H1 (cell line): ENCODE data around the gene CRPPA. TPM values are rescaled to one million over a fixed set of nuclear protein-coding genes. Genes with fewer than 3 reads are reported as not detected.

Experiments used
- CTCF ChIA-PET: fragments of 300-600 bp; sonication (Branson Sonifier 250); formaldehyde crosslinking; loops from one replicate; lab custom pipeline; 2021; ENCODE audit not compliant: partially characterized antibody; lab: Charles Lee
- POLR2A ChIA-PET: fragments of 300-600 bp; sonication (Branson Sonifier 250); formaldehyde crosslinking; loops from one replicate; lab custom pipeline; 2021; ENCODE audit warnings: inconsistent platforms; ENCODE audit not compliant: partially characterized antibody; lab: Charles Lee
- DNase-seq, 2 experiments: peaks; one replicate each; pipeline versions ENCODE4 v3.0.0 to v3.0.0-alpha.2; 2010 to 2022; ENCODE audit warnings: low spot score in 2 of 2, low read depth in 1 of 2, mixed read lengths in 1 of 2
- FAIRE-seq: peaks from 2 replicates; lab custom pipeline; 2011; peaks lifted over from hg19 to GRCh38; lab: Jason Lieb, UNC
- H2AFZ ChIP-seq: 2 replicates; pipeline ENCODE4 v1.8.1; 2012; ENCODE audit warnings: low read length, inconsistent platforms
- H2AK5ac ChIP-seq: 2 replicates; pipeline ENCODE4 v1.6.1; 2013; ENCODE audit warnings: low read depth, low read length
- H2BK120ac ChIP-seq: replicated peaks from 2 replicates; pipeline ENCODE3; 2013; ENCODE audit warnings: low read depth, low read length, inconsistent platforms
- H2BK12ac ChIP-seq: 2 replicates; pipeline ENCODE4 v1.6.1; 2013; ENCODE audit warnings: low read depth, low read length
- H2BK15ac ChIP-seq: 2 replicates; pipeline ENCODE4 v1.6.1; 2013; ENCODE audit warnings: low read length
- H2BK20ac ChIP-seq: 2 replicates; pipeline ENCODE4 v1.6.1; 2013; ENCODE audit warnings: low read length
- H2BK5ac ChIP-seq: 2 replicates; pipeline ENCODE4 v1.6.1; 2013; ENCODE audit warnings: low read depth, low read length
- H3K14ac ChIP-seq: 2 replicates; pipeline ENCODE4 v1.6.1; 2013; ENCODE audit warnings: inconsistent platforms; ENCODE audit not compliant: insufficient read length
- H3K18ac ChIP-seq: 2 replicates; pipeline ENCODE4 v1.6.1; 2013; ENCODE audit warnings: low read length; ENCODE audit errors: extremely low read depth
- H3K23ac ChIP-seq: 2 replicates; pipeline ENCODE4 v1.6.1; 2013; ENCODE audit warnings: inconsistent platforms; ENCODE audit not compliant: insufficient read length
- H3K23me2 ChIP-seq: 2 replicates; pipeline ENCODE4 v1.6.1; 2013; ENCODE audit warnings: low read depth, low read length
- H3K27ac ChIP-seq: 2 replicates; pipeline ENCODE4 v1.6.1; 2011; ENCODE audit warnings: low read depth, low read length, inconsistent platforms
- H3K27me3 ChIP-seq, 4 experiments: replicated peaks in 1 of 4; 1 replicate in 1 of 4; 2 replicates in 3 of 4; pipeline versions ENCODE4 v1.6.1 to v1.8.1; 2011 to 2013; ENCODE audit warnings: low read length in 3 of 4, mild to moderate bottlenecking in 3 of 4, inconsistent platforms in 2 of 4, mixed read lengths in 2 of 4, moderate library complexity in 1 of 4; ENCODE audit not compliant: control insufficient read depth in 3 of 4, insufficient read depth in 3 of 4; ENCODE audit errors: extremely low read depth in 1 of 4
- H3K36me3 ChIP-seq, 4 experiments: 2 replicates each; pipeline versions ENCODE4 v1.6.1 to v1.8.1; 2011 to 2013; ENCODE audit warnings: mild to moderate bottlenecking in 4 of 4, low read length in 3 of 4, moderate library complexity in 2 of 4, control low read depth in 1 of 4, inconsistent platforms in 1 of 4; ENCODE audit not compliant: insufficient read depth in 4 of 4, control insufficient read depth in 2 of 4
- H3K4ac ChIP-seq: replicated peaks from 2 replicates; pipeline ENCODE3; 2013; ENCODE audit warnings: low read length, low read depth, mixed read lengths, inconsistent platforms; ENCODE audit not compliant: insufficient read length
- H3K4me1 ChIP-seq, 4 experiments: replicated peaks in 1 of 4; 1 replicate in 1 of 4; 2 replicates in 3 of 4; pipeline versions ENCODE4 v1.6.1 to v1.8.1; 2011 to 2013; ENCODE audit warnings: low read length in 3 of 4, inconsistent platforms in 2 of 4, mixed read lengths in 1 of 4; ENCODE audit not compliant: insufficient read depth in 4 of 4, control insufficient read depth in 3 of 4
- H3K4me2 ChIP-seq, 2 experiments: 2 replicates each; pipeline versions ENCODE4 v1.6.1 to v1.8.1; 2011 to 2013; ENCODE audit warnings: low read depth in 2 of 2, low read length in 2 of 2, control low read depth in 1 of 2, inconsistent platforms in 1 of 2, mild to moderate bottlenecking in 1 of 2; ENCODE audit not compliant: insufficient read depth in 1 of 2
- H3K4me3 ChIP-seq, 4 experiments: fragments of 200-600, 300-600 bp in 1 of 4; sonication (generic), shearing (Covaris generic), sonication (Bioruptor Twin) in 1 of 4; 2 replicates each; pipeline versions ENCODE4 v1.5.1 to v1.8.1; 2011 to 2016; ENCODE audit warnings: low read length in 4 of 4, low read depth in 3 of 4, control low read depth in 2 of 4, inconsistent platforms in 2 of 4, mild to moderate bottlenecking in 2 of 4, mixed read lengths in 1 of 4, moderate library complexity in 1 of 4; ENCODE audit not compliant: insufficient read depth in 2 of 4; ENCODE audit errors: extremely low read depth in 1 of 4
- H3K56ac ChIP-seq: replicated peaks from 2 replicates; pipeline ENCODE3; 2013; ENCODE audit warnings: low read depth, mild to moderate bottlenecking, mixed read lengths, low read length, inconsistent platforms; ENCODE audit not compliant: insufficient read length
- H3K79me1 ChIP-seq: 2 replicates; pipeline ENCODE4 v1.6.1; 2013; ENCODE audit warnings: low read depth, low read length, control low read depth
- H3K79me2 ChIP-seq, 2 experiments: 2 replicates each; pipeline versions ENCODE4 v1.6.1 to v1.8.1; 2012 to 2013; ENCODE audit warnings: low read length in 2 of 2, mild to moderate bottlenecking in 2 of 2, inconsistent platforms in 1 of 2; ENCODE audit not compliant: insufficient read depth in 2 of 2, control insufficient read depth in 1 of 2
- H3K9ac ChIP-seq, 4 experiments: replicated peaks in 1 of 4; 1 replicate in 1 of 4; 2 replicates in 3 of 4; pipeline versions ENCODE4 v1.6.1 to v1.8.1; 2011 to 2013; ENCODE audit warnings: low read depth in 3 of 4, low read length in 3 of 4, control low read depth in 2 of 4, mild to moderate bottlenecking in 2 of 4, moderate library complexity in 2 of 4, inconsistent platforms in 1 of 4; ENCODE audit errors: extremely low read depth in 1 of 4
- H3K9me3 ChIP-seq, 2 experiments: 2 replicates each; pipeline versions ENCODE4 v1.6.1 to v1.8.1; 2012 to 2013; ENCODE audit warnings: mild to moderate bottlenecking in 2 of 2, moderate library complexity in 2 of 2, control low read depth in 1 of 2, inconsistent platforms in 1 of 2, low read depth in 1 of 2, low read length in 1 of 2, mixed read lengths in 1 of 2; ENCODE audit not compliant: insufficient read depth in 2 of 2
- H4K20me1 ChIP-seq, 2 experiments: replicated peaks in 1 of 2; 2 replicates each; pipeline versions ENCODE3 to v1.8.1; 2011 to 2013; ENCODE audit warnings: inconsistent platforms in 2 of 2, low read length in 2 of 2, mild to moderate bottlenecking in 1 of 2; ENCODE audit not compliant: insufficient read depth in 2 of 2, control insufficient read depth in 1 of 2
- H4K5ac ChIP-seq: 2 replicates; pipeline ENCODE4 v1.6.1; 2013; ENCODE audit warnings: low read length, low read depth, mixed read lengths, inconsistent platforms; ENCODE audit not compliant: insufficient read length
- H4K8ac ChIP-seq: 2 replicates; pipeline ENCODE4 v1.8.0; 2013; ENCODE audit warnings: mild to moderate bottlenecking, moderate library complexity, low read length, inconsistent platforms; ENCODE audit not compliant: insufficient read depth; ENCODE audit errors: extremely low read depth
- H4K91ac ChIP-seq: replicated peaks from 2 replicates; pipeline ENCODE3; 2013; ENCODE audit warnings: low read length, mixed read lengths, inconsistent platforms; ENCODE audit not compliant: insufficient read length
- CHD2 ChIP-seq: IDR thresholded peaks from 2 replicates; pipeline ENCODE4 v1.6.1; 2012; ENCODE audit warnings: low read length, improper control_type of control experiment
- WGBS, 2 experiments: shearing (Covaris generic) in 1 of 2; methylation state at CpG; one replicate each; pipeline versions ENCODE4 v1.1.6 to v1.1.7; 2013 to 2015; ENCODE audit warnings: low lambda C conversion rate in 2 of 2, mixed read lengths in 2 of 2, inconsistent platforms in 1 of 2, low coverage in 1 of 2, missing lambda C conversion rate in 1 of 2; ENCODE audit not compliant: insufficient replicate concordance in 2 of 2, insufficient coverage in 1 of 2, insufficient read length in 1 of 2; ENCODE audit errors: extremely low coverage in 1 of 2, missing lambda C conversion rate in 1 of 2; 5-methylcytosine and 5-hydroxymethylcytosine counted together
- polyA plus RNA-seq, 7 experiments: library from polyadenylated mRNA; depleted of rRNA in 3 of 7; stranded (reverse) in 5 of 7; unstranded in 2 of 7; fragments of >200 nt in 5 of 7; fragments of 200-250 nt in 2 of 7; gene quantifications; 1 replicate in 5 of 7; 2 replicates in 1 of 7; 4 replicates in 1 of 7; pipeline versions ENCODE4 v1.2.1 to v1.2.3, GENCODE V29; 2011 to 2013; ENCODE audit warnings: missing spikeins in 2 of 7, mixed read lengths in 2 of 7
- total RNA-seq: library from RNA; stranded (reverse); fragmentation: NEBNext Ultra II Directional; extraction: Animal tissue kit (Norgen Biotek cat#: 25700); gene quantifications from 2 replicates; pipeline ENCODE4 v1.2.1, GENCODE V29; 2021

The CRPPA gene
- total and polyA plus RNA-seq, 2 of the 8 experiments (the other 6 are each of a cell fraction or from before 2014, with no cell fraction given) = 0.23 to 0.39 TPM

DNA sequence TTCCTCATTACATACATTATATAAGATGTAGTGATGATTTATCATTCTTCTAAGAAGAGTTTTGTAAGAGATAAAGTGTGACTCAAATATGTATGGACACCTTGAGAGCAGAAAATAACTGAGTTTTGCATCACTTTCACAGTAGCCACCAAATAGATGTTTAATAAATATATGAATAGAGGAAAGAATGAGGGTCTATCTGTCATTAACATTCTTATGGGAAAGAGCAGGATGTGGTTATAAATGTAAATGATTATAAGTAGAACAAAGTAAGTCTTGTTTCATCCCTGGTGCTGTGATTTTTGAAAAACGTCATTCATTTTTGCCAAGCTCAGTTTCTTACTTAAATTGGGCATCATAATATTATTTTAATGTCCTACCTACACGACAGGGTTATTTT is 15.0 kb upstream of the CRPPA start:
- 93% methylated on average over 2 of the region's 2 CpGs; no CpG with 5 or more reads in 1 of the 2 experiments for WGBS, 2 experiments
- Histone ChIP-seq H2BK120ac (no peak overlapping the region), H3K79me1 (no peaks in the 10 kb centered on the region), H2BK5ac (no peak overlapping the region), H3K56ac (no peak overlapping the region), H3K23ac (no peak overlapping the region), H4K5ac (no peak overlapping the region), H3K4me2 (no peak overlapping the region)
- DNase-seq = no peak
- no peak for TF ChIP-seq CHD2
- TF ChIP-seq, all 59 proteins: peak for 0
- Histone ChIP-seq H3K4ac (no peak overlapping the region), H3K27ac (no peak overlapping the region), H4K8ac (no peak overlapping the region), H3K36me3 (no peaks in the 10 kb centered on the region), H3K27me3 (peaks cover 0 to 1% (median 0%) of the 10 kb centered on the region in 4 experiments; a peak in 1 of 7 replicates), H3K14ac (no peak overlapping the region), H2BK20ac (no peak overlapping the region), H4K91ac (no peak overlapping the region), H3K4me3 (no peak overlapping the region), H2AFZ (no peak overlapping the region), H3K23me2 (no peaks in the 10 kb centered on the region), H3K9ac (no peak overlapping the region), H2BK15ac (no peak overlapping the region), H3K9me3 (no peaks in the 10 kb centered on the region), H2AK5ac (no peak overlapping the region), H2BK12ac (no peak overlapping the region), H3K4me1 (no peaks in the 10 kb centered on the region), H3K79me2 (no peaks in the 10 kb centered on the region), H3K18ac (no peak overlapping the region), H4K20me1 (no peaks in the 10 kb centered on the region)
- ChIA-PET POLR2A (interaction anchor here (1.5 kb wide), 1 partner anchor 29 kb away, joined by 3 read pairs; the partner anchor contains the start of gene SOSTDC1), CTCF (interaction anchor here (0.6 to 5.8 kb wide), 6 partner anchors 15 to 146 kb away, joined by 3 to 40 read pairs (median 3); partner anchors contain the start of genes CRPPA and SOSTDC1)
- no peak for FAIRE-seq
